H1 (cell line): ENCODE measurements around the gene CRTAC1. TPM values are rescaled to one million over a fixed set of nuclear protein-coding genes. Genes with fewer than 3 reads are reported as not detected.

ENCODE experiments used
- EZH2 ChIP-seq: fragments of 200-600 bp; sonication (generic); IDR thresholded peaks from 2 replicates; pipeline ENCODE4 v1.7.1; 2012; ENCODE audit warnings: low read depth, mild to moderate bottlenecking, moderate library complexity, low read length, inconsistent platforms; ENCODE audit not compliant: severe bottlenecking
- polyA plus RNA-seq, 7 experiments: library from polyadenylated mRNA; depleted of rRNA in 3 of 7; stranded (reverse) in 5 of 7; unstranded in 2 of 7; fragments of >200 nt in 5 of 7; fragments of 200-250 nt in 2 of 7; gene quantifications; 1 replicate in 5 of 7; 2 replicates in 1 of 7; 4 replicates in 1 of 7; pipeline versions ENCODE4 v1.2.1 to v1.2.3, GENCODE V29; 2011 to 2013; ENCODE audit warnings: missing spikeins in 2 of 7, mixed read lengths in 2 of 7
- total RNA-seq: library from RNA; stranded (reverse); fragmentation: NEBNext Ultra II Directional; extraction: Animal tissue kit (Norgen Biotek cat#: 25700); gene quantifications from 2 replicates; pipeline ENCODE4 v1.2.1, GENCODE V29; 2021

Gene CRTAC1
- total and polyA plus RNA-seq, 2 of the 8 experiments (the other 6 are each of a cell fraction or from before 2014, with no cell fraction given) = 0.91 to 1.2 TPM

- TF ChIP-seq EZH2 = no peak
Observed at GRCh38 chr10:97821308-97822038, 208.9 kb downstream of the CRTAC1 start (continued).
